Heart left ventricle (tissue), 13 donors: ENCODE measurements around the gene TRAPPC3.
"Not testable (repeated sequence)": the region's sequence is repeated elsewhere in the genome, so short reads cannot be mapped to it uniquely, and the experiment has no call there.

Source experiments
- CTCF ChIP-seq, 12 donors: fragments of 200-600 bp; sonication (generic) in 4 of 12; IDR thresholded peaks; one replicate each; pipeline versions ENCODE4 v1.5.0 to v1.8.0; 2018 to 2022; ENCODE audit warnings: antibody characterized with exemption in 12 of 12, mild to moderate bottlenecking in 5 of 12
- POLR2A ChIP-seq, 2 donors: fragments of 450-650 bp; IDR thresholded peaks; one replicate each; pipeline ENCODE4 v1.6.1; 2017; ENCODE audit warnings: antibody characterized with exemption in 2 of 2, mild to moderate bottlenecking in 2 of 2, moderate library complexity in 2 of 2
- donor health status: ischemic (EF 13 %, LVEDD 7.1; RV severe dilation, severe dysfunction).
- donor health status: DM: no; HTN: yes; CAD: no.
- donor health status: DM: no; HTN: no; CAD: no.
- donor health status: ischemic (EF 25% LVEDD 6.9; RV normal size, moderate dysfunction).
- donor health status: ischemic (EF 25% LVEDD 5.7; RV mildly dilated, moderate dysfunction).
- donor health status: ischemic (EF 35%, LVEDD 5.7; RV mildly dilated, moderate dysfunction).
- donor health status: nonischemic (EF 11% LVEDD 7.7; RV severe dilation, severe dysfunction).
- donor health status: DM: yes; HTN: yes; CAD: no.
- donor health status: PGD.
- donor health status: ischemic (EF 29% LVEDD 5.4; RV normal size, mild dysfunction).
- donor health status: nonischemic (EF 23%, LVEDD 6.1; RV moderate dilation, normal function).

DNA sequence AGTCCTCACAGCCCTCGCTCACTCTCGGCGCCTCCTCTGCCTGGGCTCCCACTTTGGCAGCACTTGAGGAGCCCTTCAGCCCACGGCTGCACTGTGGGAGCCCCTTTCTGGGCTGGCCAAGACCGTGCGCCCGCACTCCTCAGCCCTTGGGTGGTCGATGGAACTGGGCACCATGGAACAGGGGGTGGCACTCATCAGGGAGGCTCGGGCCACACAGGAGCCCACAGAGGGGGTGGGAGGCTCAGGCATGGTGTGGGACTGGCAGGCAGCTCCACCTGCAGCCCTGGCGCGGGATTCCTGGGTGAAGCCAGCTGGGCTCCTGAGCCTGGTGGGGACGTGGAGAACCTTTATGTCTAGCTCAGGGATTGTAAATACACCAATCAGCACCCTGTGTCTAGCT, 47.5 kb upstream of the TRAPPC3 start:
- not testable (repeated sequence) for TF ChIP-seq CTCF, POLR2A (IDR thresholded peaks at IDR 0.05)
